ENCODE measurements around the gene SLC4A5.

SLC4A5 gene

GRCh38 chr2:74391580-74392448, 48.6 kb upstream of the SLC4A5 start (continued):
- TF ChIP-seq, protein P1, sequence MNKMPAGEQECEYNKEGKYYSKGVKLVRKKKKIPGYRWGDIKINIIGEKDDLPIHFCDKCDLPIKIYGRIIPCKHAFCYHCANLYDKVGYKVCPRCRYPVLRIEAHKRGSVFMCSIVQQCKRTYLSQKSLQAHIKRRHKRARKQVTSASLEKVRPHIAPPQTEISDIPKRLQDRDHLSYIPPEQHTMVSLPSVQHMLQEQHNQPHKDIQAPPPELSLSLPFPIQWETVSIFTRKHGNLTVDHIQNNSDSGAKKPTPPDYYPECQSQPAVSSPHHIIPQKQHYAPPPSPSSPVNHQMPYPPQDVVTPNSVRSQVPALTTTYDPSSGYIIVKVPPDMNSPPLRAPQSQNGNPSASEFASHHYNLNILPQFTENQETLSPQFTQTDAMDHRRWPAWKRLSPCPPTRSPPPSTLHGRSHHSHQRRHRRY (tag by site-specific recombination; IDR thresholded peaks at IDR 0.05): no peak
- TF ChIP-seq ZBTB20 (tag by site-specific recombination; IDR thresholded peaks at IDR 0.05) (peak; percentile 28; the same call in 1 of the 2 replicates), ZEB2 (tag by site-specific recombination; IDR thresholded peaks at IDR 0.05) (0 out of 2 replicates have a peak, but pooled peaks have one; percentile 39), ZNF629 (tag by site-specific recombination; IDR thresholded peaks at IDR 0.05) (0 out of 2 replicates have a peak, but pooled peaks have one; percentile 12), ZNF777 (tag by site-specific recombination; IDR thresholded peaks at IDR 0.05; ENCODE audit: borderline replicate concordance) (no peak), ZBTB26 (tag by site-specific recombination; optimal IDR thresholded peaks at IDR 0.05) (peak; percentile 28), SP3 (tag by site-specific recombination; IDR thresholded peaks at IDR 0.05) (peak; percentile 84), ZBTB1 (tag by site-specific recombination; IDR thresholded peaks at IDR 0.05) (no peak), ZNF660 (tag by site-specific recombination; IDR thresholded peaks at IDR 0.05) (0 out of 2 replicates have a peak, but pooled peaks have one; percentile 37), ZNF146 (tag by site-specific recombination; IDR thresholded peaks at IDR 0.05) (no peak), SCRT2 (tag by site-specific recombination; IDR thresholded peaks at IDR 0.05) (peak; percentile 66; the same call in 1 of the 2 replicates), KLF1 (tag by site-specific recombination; IDR thresholded peaks at IDR 0.05) (peak; percentile 76), PRDM4 (tag by site-specific recombination; IDR thresholded peaks at IDR 0.05) (no peak), KLF10 (tag by site-specific recombination; IDR thresholded peaks at IDR 0.05) (peak; percentile 50; the same call in 1 of the 2 replicates), ZBTB7A (tag by site-specific recombination; IDR thresholded peaks at IDR 0.05; ENCODE audit: low read depth) (no peak), SP7 (tag by site-specific recombination; IDR thresholded peaks at IDR 0.05) (peak; percentile 65), KLF17 (tag by site-specific recombination; IDR thresholded peaks at IDR 0.05) (peak; percentile 74; the same call in 1 of the 2 replicates)
- TF ChIP-seq, protein P2, sequence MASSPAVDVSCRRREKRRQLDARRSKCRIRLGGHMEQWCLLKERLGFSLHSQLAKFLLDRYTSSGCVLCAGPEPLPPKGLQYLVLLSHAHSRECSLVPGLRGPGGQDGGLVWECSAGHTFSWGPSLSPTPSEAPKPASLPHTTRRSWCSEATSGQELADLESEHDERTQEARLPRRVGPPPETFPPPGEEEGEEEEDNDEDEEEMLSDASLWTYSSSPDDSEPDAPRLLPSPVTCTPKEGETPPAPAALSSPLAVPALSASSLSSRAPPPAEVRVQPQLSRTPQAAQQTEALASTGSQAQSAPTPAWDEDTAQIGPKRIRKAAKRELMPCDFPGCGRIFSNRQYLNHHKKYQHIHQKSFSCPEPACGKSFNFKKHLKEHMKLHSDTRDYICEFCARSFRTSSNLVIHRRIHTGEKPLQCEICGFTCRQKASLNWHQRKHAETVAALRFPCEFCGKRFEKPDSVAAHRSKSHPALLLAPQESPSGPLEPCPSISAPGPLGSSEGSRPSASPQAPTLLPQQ (tag by site-specific recombination; IDR thresholded peaks at IDR 0.05): no peak; the same call in 1 of the 2 replicates
- TF ChIP-seq, protein P3, sequence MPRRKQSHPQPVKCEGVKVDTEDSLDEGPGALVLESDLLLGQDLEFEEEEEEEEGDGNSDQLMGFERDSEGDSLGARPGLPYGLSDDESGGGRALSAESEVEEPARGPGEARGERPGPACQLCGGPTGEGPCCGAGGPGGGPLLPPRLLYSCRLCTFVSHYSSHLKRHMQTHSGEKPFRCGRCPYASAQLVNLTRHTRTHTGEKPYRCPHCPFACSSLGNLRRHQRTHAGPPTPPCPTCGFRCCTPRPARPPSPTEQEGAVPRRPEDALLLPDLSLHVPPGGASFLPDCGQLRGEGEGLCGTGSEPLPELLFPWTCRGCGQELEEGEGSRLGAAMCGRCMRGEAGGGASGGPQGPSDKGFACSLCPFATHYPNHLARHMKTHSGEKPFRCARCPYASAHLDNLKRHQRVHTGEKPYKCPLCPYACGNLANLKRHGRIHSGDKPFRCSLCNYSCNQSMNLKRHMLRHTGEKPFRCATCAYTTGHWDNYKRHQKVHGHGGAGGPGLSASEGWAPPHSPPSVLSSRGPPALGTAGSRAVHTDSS (tag by site-specific recombination; IDR thresholded peaks at IDR 0.05): no peak

Measured in HEK293 (cell line).